GM12873 (cell line): ENCODE results near the gene HES5.

Source experiments
- CTCF ChIP-seq: IDR thresholded peaks from 2 replicates; pipeline ENCODE4 v1.5.1; 2012; ENCODE audit warnings: low read depth, mild to moderate bottlenecking, moderate library complexity, low read length, control low read depth; ENCODE audit not compliant: insufficient read depth; ENCODE audit errors: missing control alignments

HES5 gene

GRCh38 chr1:2544093-2544874, 14.2 kb upstream of the HES5 start:
- no peak for TF ChIP-seq CTCF

GRCh38 chr1:2543543-2544092, 13.6 kb upstream of the HES5 start:
- no peak for TF ChIP-seq CTCF

- no peak for TF ChIP-seq CTCF
These were observed 12.3 kb upstream of the HES5 start for GRCh38 chr1:2542246-2542915.

GRCh38 chr1:2541619-2542245, 11.7 kb upstream of the HES5 start:
- no peak for TF ChIP-seq CTCF

- no peak for TF ChIP-seq CTCF
These were observed 10.9 kb upstream of the HES5 start for GRCh38 chr1:2540816-2541492.

GRCh38 chr1:2539312-2539907, 9.3 kb upstream of the HES5 start:
- peak; percentile 59 for TF ChIP-seq CTCF

GRCh38 chr1:2538872-2539271, 8.8 kb upstream of the HES5 start:
- no peak for TF ChIP-seq CTCF
